ENCODE data around the gene MOCOS.

DNA sequence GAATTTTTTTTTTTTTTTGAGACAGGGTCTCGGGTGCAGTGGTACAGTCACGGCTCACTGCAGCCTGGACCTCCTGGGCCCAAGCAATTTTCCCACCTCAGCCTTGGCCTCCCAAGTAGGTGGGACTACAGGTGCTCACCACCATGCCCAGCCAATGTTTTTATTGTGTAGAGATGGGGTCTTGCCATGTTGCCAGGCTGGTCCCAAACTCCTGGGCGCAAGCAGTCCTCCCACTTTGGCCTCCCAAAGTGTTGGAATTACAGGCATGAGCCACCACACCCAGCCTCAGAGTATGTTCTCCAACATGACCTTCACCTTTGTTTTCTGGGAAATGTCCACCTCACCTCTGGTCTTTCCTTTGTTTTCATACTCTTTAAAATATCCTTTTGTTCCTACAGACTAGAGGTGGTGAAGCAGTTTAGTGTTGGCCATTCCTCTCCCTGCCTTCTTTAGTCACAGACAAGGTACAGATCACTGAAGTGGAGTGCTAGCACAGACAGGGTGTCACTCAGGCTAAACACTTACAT, 19.5 kb upstream of the MOCOS start:
- TF ChIP-seq RAD21 (IDR thresholded peaks at IDR 0.05; ENCODE audit: low read depth) (no peak), EP300 (IDR thresholded peaks at IDR 0.05; ENCODE audit: borderline replicate concordance) (no peak), EGR1 (IDR thresholded peaks at IDR 0.05) (no peak), YY1 (IDR thresholded peaks at IDR 0.05; ENCODE audit: low read depth) (no peak), TAF1 (IDR thresholded peaks at IDR 0.05; ENCODE audit: low read depth) (no peak), TCF12 (IDR thresholded peaks at IDR 0.05; ENCODE audit: low read depth) (no peak), CEBPB (IDR thresholded peaks at IDR 0.05) (no peak)
- TF ChIP-seq, protein P1, sequence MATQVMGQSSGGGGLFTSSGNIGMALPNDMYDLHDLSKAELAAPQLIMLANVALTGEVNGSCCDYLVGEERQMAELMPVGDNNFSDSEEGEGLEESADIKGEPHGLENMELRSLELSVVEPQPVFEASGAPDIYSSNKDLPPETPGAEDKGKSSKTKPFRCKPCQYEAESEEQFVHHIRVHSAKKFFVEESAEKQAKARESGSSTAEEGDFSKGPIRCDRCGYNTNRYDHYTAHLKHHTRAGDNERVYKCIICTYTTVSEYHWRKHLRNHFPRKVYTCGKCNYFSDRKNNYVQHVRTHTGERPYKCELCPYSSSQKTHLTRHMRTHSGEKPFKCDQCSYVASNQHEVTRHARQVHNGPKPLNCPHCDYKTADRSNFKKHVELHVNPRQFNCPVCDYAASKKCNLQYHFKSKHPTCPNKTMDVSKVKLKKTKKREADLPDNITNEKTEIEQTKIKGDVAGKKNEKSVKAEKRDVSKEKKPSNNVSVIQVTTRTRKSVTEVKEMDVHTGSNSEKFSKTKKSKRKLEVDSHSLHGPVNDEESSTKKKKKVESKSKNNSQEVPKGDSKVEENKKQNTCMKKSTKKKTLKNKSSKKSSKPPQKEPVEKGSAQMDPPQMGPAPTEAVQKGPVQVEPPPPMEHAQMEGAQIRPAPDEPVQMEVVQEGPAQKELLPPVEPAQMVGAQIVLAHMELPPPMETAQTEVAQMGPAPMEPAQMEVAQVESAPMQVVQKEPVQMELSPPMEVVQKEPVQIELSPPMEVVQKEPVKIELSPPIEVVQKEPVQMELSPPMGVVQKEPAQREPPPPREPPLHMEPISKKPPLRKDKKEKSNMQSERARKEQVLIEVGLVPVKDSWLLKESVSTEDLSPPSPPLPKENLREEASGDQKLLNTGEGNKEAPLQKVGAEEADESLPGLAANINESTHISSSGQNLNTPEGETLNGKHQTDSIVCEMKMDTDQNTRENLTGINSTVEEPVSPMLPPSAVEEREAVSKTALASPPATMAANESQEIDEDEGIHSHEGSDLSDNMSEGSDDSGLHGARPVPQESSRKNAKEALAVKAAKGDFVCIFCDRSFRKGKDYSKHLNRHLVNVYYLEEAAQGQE (IDR thresholded peaks at IDR 0.05; ENCODE audit: low read depth): no peak
- TF ChIP-seq, protein P2, sequence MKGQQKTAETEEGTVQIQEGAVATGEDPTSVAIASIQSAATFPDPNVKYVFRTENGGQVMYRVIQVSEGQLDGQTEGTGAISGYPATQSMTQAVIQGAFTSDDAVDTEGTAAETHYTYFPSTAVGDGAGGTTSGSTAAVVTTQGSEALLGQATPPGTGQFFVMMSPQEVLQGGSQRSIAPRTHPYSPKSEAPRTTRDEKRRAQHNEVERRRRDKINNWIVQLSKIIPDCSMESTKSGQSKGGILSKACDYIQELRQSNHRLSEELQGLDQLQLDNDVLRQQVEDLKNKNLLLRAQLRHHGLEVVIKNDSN (IDR thresholded peaks at IDR 0.05): no peak
